SW480 (cell line): ENCODE data around the gene CHMP6.
"Not testable (repeated sequence)": the region's sequence is repeated elsewhere in the genome, so short reads cannot be mapped to it uniquely, and the experiment has no call there.

Experiments used
- DNase-seq: peaks from one replicate; pipeline ENCODE4 v3.0.0-alpha.2; 2016; ENCODE audit warnings: low spot score

The CHMP6 gene

DNA sequence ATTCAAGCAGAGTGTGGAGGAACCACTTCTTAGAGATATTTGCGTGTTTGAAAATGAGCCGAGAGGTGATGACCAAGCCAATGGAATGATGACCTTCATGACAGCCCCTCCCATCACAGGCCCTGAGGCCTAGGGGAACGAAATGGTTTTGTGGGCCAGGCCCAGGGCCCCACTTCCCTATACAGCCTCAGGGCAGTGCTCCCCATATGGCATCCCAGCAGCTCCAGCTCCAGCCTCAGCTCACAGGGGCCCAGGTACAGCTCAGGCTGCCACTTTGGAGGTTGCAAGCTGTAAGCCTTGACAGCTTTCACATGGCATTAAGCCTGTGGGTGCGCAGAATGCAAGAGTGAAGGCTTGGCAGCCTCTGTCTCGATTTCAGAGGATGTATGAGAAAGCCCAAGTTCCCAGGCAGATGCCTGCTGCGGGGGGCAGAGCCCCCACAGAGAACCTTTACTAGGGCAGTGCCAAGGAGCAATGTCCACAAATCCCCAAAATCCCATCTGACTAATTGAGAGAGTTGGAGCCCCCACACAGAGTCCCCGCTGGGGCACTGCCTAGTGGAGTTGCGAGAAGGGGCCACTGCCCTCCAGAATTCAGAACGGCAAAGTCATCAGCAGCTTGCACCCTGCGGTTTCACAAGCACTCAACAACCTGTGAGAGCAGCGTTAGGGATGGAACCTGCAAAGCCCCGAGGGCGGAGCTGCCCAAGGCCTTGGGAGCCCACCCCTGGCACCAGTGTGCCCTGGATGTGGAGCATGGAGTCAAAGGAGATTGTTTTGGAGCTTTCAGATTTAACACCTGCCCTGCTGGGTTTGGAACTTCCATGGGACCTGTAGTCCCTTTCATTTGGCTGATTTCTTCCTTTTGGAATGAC, 21.2 kb downstream of the CHMP6 start:
- no peak for DNase-seq

DNA sequence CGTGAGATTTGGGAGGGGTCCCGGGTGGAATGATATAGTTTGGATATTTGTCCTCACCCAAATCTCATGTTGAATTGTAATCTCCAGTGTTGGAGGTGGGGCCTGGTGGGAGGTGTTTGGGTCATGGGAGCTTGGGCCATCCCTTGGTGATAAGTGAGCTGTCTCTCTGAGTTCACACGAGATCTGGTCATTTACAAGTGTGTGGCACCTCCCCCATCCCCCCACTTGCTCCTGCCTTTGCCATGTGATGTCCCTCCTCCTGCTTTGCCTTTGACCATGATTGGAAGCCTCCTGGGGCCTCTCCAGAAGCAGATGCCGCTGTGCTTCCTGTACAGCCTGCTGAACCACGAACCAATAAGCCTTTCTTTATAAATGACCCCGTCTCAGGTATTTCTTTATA, 22.0 kb downstream of the CHMP6 start:
- DNase-seq: no peak

DNA sequence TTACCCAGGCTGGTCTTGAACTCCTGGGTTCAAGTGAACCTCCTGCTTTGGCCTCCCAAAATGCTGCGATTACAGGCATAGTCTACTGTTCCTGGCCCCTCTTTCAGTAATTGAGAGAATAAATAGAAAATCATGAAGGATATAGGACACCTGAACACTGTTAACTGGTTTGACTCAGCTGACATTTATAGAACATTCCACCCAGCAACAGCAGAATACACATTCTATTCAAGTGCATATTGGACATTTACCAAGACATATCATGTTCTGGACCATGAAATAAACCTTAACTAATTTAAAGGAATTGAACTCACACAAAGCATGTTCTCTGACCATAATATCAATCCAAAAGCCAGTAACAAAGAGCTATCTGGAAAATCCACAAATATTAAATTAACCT, 23.5 kb downstream of the CHMP6 start:
- DNase-seq: no peak

DNA sequence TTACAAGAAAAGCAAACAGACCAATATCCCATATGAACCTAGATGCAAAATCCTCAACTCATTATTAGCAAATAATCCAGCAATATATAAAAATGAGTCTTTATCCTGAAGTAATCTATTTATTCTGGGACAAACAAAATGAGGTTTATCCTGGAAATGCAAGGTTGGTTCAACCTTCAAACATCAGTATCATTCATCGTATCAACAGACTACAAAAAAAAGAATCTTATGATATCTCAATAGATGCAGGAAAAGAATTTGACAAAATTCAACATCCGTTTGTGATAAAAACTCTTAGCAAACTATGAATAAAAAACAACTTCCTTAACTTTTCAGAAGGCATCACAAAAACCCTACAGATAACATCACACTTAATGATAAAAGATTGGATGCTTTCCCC, 24.9 kb downstream of the CHMP6 start:
- DNase-seq: no peak

DNA sequence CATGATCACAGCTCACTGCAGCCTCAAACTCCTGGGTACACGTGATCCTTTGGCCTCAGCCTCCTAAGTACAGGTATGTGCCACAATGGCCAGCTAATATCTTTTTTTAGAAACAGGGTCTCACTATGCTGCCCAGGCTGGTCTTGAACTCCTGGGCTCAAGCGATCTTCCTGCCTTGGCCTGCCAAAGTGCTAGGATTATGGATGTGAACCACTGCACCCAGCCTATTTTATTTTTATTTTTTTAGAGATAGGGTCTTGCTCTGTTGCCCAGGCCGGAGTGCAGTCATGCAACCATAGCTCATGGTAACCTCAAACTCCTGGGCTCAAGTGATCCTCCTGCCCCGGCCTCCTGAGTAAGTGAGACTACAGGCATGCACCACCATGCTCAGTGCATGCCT, 25.7 kb downstream of the CHMP6 start:
- not testable (repeated sequence) for DNase-seq

DNA sequence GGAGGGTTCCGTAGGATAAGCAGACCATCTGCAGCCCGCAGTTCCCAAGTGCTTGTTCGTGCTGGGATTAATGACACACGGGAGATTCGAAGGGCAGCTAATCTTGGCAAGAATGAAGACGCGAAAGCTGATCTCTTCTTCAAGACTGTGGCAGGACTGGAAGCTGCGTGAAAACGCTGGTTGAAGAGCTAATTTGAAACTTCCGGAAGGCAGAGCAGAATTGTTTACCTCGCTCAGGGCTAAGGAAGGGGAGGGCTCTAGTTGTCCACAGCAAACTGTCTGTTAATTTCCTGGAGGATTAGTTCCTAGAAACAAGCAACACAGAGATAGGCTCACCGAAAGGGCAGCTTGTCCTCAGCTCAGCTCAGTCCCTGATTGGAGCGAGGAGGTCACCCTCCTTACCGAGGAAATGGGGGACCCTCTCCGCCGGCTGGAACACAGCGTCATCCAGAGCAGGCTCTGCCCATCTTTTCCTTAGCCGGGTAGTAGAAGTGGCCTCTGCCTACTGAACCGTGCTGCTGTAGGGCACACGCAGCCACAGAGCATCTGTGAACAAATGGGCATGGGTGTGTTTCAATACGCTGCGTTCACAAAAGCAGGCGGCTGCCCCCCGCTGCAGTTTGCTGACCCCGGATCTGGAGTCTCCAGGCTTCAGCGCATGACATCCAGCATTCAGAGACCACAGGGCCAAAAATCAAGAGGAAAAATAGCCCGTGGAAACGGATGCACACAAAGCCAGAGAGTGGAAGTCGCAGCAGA, 26.6 kb downstream of the CHMP6 start:
- DNase-seq: no peak

GRCh38 chr17:81019563-81020442, 28.2 kb downstream of the CHMP6 start:
- DNase-seq: no peak

DNA sequence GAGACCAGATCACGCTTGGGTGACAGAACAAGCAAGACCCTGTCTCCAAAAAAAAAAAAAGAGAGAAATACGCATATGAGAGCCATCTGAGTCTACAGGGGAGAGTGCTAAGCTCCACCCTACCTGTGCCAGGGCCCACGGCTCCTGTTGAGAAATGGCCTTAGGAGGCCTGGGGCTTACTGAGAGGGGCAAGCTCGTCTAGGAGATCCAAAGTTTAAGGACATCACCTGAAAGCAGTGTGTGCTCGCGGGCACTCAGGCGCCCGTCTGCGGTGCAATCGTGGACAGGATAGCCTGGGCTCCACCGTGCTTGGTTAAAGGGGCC, 28.8 kb downstream of the CHMP6 start:
- DNase-seq: no peak

GRCh38 chr17:81020767-81021497, 29.3 kb downstream of the CHMP6 start:
- DNase-seq: peak; percentile 72

DNA sequence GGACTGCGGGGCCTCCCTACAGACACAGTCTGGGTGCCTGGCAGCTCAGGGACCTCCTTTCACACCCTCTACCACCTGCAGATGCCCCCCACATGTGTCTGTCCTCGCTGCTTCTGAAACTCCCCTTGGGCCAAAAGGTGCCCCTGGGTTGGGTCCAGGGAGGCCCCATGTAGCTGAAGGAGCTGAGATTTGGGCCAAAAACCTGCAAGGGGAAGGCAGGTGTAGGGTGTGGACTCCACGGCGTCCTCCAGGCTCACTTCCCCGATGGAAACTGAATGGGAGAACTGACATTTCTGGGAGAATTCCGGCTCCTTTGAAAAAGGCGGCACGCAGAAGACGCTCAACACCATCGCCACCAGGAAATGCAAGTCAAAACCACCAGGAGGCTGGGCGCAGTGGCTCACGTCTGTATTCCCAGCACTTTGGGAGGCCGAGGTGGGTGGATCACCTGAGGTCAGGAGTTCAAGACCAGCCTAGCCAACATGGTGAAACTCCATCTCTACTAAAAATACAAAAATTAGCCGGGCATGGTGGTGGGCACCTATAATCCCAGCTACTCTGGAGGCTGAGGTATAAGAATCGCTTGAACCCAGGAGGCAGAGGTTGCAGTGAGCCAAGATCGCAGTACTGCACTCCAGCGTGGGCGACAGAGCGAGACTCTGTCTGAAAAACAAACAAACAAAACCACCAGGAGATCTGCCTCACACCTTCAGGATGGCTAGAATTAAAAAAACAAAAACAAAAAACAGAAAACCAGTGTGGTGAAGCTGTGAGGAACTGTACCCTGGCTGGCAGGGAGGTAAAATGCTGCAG, 30.1 kb downstream of the CHMP6 start:
- DNase-seq: no peak

- no peak for DNase-seq
Observed at GRCh38 chr17:81022344-81022676, 30.7 kb downstream of the CHMP6 start.

DNA sequence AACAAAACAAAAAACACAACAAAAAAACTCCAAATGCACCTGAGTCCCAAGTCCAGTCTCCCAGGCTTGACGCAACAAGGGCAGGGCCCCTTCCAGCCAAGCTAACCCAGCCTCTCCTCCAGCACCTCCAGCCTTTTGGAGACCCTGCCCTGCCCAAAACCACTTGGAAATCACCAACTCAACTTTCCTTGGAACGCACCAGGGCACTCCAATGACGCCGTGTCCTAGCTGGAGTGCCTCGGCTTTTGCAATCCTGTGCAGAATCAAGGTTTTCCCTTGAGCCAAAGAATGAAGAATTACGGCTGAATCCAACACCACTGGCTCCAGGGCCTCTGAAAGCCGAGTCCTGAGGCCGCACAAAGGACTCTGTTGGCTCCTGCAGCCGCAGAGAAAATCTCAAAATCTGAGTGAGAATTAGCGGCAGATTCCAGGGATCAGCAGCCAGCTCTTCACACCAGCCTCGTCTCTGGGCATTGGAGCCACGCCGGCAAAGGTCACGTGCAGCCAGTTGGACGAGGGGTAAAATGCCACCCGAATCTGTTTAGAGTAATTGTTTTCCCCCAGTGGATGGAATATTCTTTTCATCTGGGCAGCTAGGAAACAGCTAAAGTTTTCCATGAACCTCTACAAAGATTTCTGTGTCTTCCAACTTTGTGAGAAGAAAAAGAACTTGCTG, 33.6 kb downstream of the CHMP6 start:
- DNase-seq: no peak

- DNase-seq: no peak
Observed at GRCh38 chr17:81025741-81026129, 34.1 kb downstream of the CHMP6 start.

DNA sequence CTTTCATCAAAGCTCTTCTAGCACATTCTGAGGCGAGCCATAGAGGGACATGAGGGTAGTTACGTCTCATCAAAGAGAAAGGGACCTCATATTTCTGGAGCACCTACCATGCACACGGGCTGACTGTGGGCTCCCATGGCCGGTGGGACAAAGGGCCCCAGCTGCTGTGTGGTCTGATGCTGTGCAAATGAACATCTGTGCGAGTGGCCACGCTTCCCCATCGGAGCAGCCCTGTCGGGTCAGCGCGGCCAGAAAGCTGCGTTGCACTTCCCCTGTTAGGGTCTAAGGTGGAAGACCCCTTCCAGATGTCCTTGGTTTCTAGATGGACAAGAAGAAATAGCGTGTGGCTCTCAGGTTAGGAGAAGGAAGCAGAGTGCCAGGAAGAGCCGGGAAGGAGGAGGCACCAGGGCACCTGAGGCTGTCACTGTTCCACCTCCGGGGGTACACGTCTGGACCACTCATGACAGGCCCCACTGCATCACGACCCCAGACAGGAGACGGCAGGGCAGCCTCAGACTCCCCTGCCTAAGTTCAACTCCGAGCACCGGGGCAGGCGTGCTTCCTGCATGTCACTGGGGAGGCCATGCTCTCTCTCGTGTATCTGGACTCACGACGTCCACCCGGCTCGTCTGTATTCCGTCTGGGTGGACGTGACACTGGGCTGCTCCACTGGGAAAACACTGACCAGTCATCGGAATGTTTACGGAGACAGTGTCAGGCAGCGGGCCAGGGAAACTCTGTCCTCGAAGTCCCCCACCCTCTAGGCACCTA, 34.8 kb downstream of the CHMP6 start:
- no peak for DNase-seq

DNA sequence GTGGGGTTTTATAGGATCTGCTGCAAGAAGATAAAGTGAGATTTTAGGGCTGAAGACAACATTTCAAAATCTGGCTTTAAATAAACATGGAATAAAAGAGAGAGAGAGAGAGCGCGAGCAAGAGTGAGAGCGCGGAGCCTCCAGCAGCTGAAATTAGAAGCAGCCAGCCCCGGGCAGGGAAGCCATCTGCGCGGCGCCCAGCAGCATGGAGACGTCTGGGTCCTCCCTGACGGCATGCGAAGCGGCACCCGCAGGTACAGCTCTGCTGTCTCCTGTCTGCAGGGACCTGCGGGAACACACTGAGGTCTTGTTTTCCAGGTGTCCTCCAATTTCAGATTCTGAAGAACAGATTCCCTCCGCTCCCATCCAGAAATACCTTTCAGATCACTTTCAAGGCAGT, 35.4 kb downstream of the CHMP6 start:
- DNase-seq: no peak

DNA sequence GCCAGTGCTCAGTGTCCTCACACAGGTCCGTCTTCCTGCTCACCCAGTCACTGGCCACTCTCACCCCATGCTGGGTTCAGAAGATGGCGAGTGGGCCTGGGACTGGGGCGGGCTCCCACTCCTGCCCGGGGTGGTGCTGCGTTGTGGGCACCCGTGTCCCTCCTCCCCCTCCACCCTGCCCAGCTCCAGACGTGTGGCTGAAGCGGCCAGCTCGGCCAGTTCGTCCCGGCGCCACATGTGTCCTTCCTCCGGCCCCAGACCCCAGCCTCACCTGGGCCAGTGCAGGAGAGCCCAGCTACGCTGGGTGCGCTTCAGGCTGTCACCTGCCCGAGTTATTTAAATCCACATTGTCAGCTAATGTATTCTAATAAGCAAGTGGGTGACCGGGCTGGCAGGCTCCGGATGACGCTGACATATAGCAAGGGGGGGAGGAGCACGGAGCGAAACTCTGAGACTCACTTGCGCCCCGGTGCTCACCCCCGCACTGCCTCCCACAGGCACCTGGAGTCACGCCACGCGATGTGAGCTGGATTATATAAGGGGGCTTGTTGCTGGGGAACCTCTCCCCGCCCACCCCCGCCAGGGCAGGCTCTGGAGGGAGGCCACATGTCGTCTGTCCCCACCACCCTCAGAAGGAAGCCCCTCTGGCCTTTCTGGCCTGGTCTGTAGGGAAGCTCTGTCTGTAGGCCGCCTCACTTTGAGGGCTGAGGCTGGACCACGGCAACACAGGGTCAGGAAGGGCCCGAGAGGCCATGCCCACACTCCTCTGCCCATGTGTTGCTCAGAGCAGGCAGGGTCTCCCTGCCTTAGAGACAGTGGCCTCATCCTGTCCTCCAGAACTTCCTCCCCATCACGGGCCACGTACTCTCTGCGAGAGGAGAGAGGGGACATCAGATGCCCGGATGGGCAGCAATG, 36.2 kb downstream of the CHMP6 start:
- no peak for DNase-seq

DNA sequence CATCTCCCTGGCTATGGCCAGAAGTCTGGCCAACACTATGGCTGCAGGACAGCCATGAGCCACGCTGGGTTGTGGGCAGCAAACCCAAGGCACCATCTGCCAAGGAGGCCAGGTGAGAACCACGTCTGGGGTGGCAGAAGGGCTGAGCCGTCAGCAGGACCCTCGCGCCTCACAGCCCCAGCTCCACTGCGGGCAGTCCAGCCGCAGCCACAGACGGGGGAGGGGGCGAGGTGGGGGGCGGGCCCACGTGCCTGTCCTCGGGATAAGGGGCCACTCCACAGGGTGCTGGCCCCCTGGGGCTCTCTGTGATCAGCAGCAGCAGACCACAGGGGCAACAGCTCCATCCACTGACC, 36.8 kb downstream of the CHMP6 start:
- DNase-seq: no peak

DNA sequence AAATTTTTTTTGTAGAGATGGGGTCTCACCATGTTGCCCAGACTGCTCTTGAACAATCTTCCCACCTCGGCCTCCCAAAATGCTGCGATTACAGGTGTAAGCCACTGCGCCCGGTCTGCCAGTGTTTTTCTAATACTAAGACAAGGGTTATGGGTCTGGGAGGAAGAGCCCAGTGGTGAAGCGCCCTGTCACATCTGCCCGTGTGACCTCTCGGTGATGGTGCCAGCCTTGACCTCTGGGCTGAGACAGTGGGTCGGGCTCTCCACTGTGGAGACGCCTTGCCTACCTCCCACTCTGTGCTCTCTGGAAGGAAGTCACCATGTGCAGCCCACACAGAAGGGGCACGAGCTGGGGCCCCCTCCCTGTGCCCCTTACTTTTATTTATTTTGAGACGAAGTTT, 38.2 kb downstream of the CHMP6 start:
- no peak for DNase-seq

- DNase-seq: not testable (repeated sequence)
Observed at GRCh38 chr17:81030312-81030711, 38.7 kb downstream of the CHMP6 start.
